NOMO-1 treated with DMSO at 0.1 percent for 48 hours (cell line): ENCODE data around the gene GMDS.

Experiments
- DNase-seq: peaks from one replicate; lab custom pipeline; 2025; ENCODE audit not compliant: unreplicated experiment; lab: John Stamatoyannopoulos, UW

Gene GMDS

DNA sequence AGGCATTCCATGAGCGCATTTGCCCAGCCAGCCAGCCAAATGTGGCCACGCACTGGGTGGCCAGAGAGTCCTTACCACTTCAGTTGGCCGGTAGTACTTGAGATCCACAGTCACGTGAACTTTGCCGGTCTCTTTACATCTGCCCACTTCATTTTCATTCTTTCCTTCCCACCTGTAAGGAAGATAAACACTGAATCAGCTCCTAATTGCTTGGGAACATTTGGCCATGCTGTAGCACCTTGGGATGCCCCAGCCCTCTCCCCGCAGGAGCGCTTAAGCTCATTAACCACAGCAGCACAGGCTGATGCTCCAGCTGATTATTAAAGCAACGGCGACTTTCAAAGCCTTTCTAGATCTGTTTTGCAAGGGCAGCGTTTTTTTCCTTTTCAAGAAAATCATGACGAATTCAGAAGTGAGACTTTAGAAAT lies 519.0 kb downstream of the GMDS start:
- DNase-seq: no peak

- peak; percentile 17 for DNase-seq
Measured at GRCh38 chr6:1724616-1725015, 520.8 kb downstream of the GMDS start.

GRCh38 chr6:1724124-1724523 lies 521.3 kb downstream of the GMDS start:
- DNase-seq: no peak

DNA sequence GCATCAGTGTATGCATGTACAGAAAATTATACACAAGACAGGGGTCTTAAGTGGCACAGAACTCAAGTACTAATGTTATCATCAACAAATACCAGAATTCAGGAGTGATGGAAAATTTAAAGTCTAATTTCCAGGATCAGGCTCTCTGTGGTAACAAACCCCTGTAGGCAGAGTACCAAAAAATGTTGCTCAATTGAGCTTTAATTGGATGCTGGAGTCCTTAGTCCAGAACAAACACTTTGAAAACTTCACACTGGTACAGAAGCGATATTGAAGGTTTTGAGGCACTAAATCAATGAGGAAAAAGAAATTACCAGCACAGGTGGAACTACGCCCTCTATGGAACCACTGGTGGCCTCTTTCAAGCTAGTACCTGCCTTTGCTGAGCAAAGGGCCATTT lies 522.6 kb downstream of the GMDS start:
- DNase-seq: no peak

- DNase-seq: no peak
Measured at GRCh38 chr6:1720620-1721322, 524.6 kb downstream of the GMDS start.

- DNase-seq: no peak
Measured at GRCh38 chr6:1719922-1720321, 525.5 kb downstream of the GMDS start.

DNA sequence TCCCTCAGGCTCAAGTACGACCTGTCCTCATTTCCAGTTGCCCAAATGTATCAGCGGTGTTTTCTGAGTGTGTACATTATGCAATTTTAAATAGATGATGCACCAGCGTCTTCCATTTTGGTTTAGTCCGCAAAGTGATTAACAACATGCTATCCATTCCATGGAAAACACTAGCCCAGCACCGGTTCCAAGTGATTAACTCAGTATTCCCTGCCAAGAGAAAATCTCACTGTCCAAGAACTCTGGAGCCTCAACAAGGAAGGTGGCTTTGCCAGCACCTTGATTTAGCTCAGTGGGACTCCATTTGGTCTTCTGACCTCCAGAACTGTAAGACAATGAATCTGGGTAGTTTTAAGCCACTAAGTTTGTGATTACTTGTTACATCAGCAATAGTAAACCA lies 528.5 kb downstream of the GMDS start:
- DNase-seq: no peak

GRCh38 chr6:1716396-1716795 lies 529.0 kb downstream of the GMDS start:
- no peak for DNase-seq

GRCh38 chr6:1715336-1715735 lies 530.1 kb downstream of the GMDS start:
- no peak for DNase-seq

DNA sequence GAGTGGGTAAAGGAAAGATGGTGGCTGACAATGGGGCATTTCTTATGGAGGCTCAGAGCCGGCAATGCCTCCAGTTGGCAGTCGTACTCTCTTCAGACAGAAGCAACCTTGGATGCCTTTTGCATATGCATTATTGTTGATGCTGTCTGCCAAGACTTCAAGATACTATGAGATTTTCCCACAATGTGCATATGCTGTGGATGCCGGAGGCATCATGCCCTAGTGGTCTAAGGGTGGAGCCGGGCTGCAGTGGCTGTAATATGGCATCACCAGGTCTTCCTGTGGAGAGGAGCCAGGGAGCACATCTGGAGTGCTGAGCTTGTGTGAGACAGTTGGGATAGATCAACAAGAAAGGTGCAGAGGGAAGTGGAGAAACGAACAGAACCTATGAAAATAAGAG lies 530.8 kb downstream of the GMDS start:
- no peak for DNase-seq

GRCh38 chr6:1713016-1713600 lies 532.3 kb downstream of the GMDS start:
- DNase-seq: no peak

GRCh38 chr6:1712451-1712850 lies 533.0 kb downstream of the GMDS start:
- no peak for DNase-seq

DNA sequence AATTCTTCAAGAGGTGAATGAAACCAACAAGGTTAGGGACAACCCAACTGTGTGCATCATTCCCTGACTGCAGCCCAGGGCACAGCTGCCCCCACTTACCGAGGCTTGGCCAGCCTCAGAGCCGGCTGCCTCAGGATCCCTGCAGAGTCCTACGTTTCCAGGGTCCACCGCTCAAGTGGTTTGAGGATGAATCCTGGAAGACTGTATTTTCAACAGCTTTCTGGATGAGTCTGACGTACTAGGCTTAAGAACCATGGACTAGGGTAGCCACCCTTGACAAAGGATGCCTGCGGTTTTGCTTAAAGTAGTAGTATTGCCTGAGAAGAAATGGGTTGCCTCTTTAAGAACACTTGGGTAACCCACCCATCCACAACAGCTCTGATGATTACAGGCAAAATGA lies 534.3 kb downstream of the GMDS start:
- DNase-seq: no peak

DNA sequence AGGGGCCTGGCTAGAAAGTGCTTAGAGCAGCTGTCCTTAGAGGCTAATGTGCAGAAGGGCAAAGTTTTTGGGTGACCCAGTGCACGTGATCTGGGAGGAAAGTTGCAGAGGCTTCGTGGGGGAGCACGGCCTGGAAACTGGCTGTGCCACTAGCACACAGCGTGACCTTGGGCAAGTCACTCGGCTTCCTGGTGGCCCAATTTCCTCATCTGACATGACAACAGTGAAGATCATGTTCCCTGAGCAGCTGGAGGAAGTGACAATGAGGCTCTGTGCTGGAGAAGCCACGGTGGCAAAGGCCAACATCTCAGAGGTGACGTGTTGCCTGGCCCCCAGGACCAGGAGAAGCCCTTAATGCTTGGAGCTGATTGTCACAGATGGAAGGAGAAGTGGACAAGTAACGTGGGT lies 536.2 kb downstream of the GMDS start:
- no peak for DNase-seq

DNA sequence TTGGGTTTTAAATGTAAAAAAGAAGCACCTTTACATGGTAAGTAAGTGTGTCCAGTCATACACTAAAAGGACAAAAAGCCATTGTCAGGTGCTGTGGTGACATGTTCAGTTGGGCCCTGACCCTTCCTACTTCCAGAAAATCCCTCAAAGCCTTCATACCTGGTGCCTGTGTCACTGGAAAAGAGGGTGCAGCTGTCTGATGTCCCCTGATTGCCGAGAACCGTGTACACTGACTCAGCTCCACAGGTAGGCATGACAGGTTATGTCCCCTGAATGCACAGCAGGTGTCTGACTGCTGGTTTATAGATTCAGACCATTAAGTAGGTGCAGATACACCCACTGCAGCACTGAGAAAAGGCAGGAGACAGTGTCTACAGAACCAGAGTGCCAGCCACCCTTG lies 536.6 kb downstream of the GMDS start:
- DNase-seq: no peak

- DNase-seq: no peak
Measured at GRCh38 chr6:1708122-1708521, 537.3 kb downstream of the GMDS start.

GRCh38 chr6:1705630-1706029 lies 539.8 kb downstream of the GMDS start:
- no peak for DNase-seq

GRCh38 chr6:1705183-1705582 lies 540.2 kb downstream of the GMDS start:
- no peak for DNase-seq

- no peak for DNase-seq
Measured at GRCh38 chr6:1704711-1705110, 540.7 kb downstream of the GMDS start.

- no peak for DNase-seq
Measured at GRCh38 chr6:1703923-1704322, 541.5 kb downstream of the GMDS start.

- DNase-seq: no peak
Measured at GRCh38 chr6:1703091-1703855, 542.1 kb downstream of the GMDS start.

DNA sequence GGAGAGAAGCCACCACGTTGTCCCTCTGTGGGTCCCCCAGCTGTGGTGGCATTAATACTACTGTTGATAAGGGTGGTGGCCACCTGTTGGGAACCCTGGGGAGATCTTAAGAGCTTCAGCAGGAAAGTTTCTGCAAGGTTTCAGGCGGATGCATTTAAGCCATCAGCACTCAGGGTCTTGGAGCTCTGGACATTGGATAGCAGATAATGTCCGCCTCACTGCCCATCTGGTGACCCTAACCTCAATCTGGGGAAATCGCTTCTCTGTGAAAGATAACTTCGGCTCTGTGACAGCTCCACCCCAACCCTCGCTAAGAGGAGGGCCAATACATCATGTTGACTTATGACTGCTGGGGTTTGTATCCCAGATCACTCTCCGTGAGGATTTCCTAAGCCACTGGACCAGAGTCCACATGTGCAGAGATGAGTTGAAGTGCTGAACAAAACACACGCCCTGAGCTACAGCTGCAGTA lies 542.8 kb downstream of the GMDS start:
- no peak for DNase-seq
